Stimulated activated CD4-positive, alpha-beta T cell treated with anti-CD3 and anti-CD28 coated beads, Interleukin-2, amount 100 ng/mL, for 4 hours (primary cell): ENCODE data around the gene HTRA2.

Source experiments
- DNase-seq: peaks from one replicate; pipeline ENCODE4 v3.0.0-alpha.2; 2020; ENCODE audit warnings: low read depth

Gene HTRA2

DNA sequence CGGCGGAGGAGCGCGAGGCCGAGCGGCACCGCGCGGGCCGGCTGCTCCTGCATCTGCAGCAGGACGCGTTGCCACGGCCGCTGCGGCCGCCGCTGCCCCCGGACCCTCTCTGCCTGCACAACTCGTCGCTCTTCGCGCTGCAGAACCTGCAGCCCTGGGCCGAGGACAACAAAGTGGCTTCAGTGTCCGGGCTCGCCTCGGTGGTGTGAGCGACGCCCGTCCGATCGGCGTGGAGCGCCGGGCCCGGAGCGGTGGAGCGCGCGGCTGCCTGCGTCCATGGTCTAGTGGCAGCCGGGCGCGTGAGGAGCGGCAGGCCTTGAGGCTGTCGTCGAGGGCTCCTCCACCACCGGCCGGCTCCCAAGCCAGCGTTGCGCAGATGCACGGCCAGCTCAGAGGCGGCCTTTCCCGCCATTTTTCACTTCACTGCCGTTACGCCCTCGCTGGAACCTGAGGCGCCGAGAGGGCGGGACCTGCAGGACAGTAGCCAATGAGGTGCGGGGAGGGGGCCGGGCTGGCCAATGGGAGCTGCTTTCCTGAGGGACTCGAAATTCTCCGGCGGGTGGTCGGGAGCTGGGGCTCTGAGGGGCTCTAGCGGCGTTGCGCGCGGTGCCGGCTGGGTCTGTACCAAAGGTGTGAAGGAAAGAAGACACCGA, 13.6 kb upstream of the HTRA2 start:
- peak; percentile 69 for DNase-seq

DNA sequence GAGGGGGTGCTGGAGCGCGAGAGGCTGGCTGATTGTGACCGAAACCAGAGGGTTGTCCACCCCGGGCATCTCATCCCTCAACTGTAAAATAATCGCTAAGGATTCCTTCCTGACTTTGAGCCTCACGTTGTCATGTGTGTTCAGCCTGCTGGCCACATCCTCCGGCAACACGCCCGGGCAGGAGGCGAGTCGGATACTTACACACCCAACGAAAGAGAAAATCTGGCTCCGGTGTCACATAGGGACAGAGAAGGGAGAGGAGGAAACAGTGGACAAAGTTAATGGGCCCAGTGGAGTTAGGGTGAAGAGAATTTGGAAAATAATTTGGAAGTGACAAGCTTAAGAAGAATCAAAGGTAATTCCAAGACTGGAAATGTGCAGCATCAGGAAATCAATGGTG, 13.1 kb upstream of the HTRA2 start:
- DNase-seq = no peak

DNA sequence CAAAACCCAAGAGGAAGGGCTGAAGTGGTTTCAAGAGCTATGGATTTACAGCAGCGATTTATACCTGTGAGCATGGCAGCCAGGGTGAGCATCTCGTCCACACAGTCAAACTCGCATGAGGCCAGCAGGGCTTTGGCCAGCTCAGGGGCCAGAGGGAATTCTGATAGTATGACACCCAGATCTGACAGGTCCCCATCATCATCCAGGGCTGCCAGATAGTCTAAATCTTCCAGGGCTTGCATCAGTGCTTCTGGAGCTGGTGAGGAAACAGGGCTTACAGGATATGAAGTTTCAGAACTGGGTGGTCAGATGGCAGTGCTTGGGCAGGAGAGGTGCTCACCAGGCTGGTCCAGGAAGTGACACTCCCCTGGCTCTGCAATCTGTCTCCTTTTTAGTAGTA, 7.2 kb upstream of the HTRA2 start:
- DNase-seq = no peak

DNA sequence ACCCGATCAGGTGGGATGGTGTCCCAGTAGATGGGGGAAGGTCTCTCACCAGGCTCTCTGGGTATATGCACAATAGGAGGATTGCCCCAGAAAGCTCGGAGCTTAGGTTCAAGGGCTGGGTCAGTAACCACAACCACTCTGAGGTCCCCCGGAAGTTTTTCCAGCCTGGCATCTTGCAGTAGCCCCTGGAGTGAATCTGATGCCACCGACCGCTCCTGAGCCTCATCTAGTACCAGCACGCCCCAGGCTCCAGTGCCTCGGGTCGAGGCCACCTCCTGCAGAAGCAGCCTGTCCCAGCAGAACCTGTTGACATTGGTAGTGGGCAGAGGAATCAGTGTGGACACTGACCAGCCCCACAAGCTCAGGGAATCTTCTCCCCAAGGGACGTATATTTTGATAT, 5.7 kb upstream of the HTRA2 start:
- DNase-seq = no peak

DNA sequence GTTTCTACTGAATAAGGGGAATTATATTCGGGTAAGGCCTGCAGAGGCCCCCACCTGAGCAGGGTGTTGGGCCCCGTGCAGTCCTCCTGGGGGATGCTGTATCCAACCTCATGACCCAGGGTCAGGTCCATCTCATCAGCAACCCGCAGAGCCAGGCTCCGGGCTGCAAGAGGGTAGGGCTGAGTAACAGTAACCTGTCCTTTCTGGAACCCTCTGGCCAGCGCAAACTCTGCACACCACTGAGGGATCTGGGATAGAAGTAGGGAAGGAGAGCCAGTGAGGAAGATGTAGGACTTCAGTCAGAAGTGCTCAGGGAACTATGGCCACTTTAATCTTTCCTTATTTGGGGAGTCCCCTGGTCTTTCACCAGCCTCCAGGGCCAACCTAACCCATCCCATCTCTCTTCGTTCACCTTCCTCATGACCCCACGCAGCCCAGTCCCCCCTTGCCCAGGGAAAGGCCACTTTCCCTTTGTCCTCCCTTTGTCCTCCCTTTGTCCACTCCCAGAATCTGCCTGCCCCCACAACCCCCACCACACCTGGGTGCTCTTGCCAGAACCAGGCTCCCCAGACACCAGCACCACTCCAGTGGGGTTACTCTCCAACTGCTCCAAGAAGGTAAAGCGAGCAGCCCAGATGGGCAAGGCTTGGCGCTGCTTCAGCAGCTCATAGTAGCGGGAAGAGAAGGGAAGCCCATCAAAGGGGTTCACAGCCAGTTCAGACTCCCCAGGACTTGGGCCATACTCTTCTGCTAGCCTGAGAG, 4.6 kb upstream of the HTRA2 start:
- no peak for DNase-seq

DNA sequence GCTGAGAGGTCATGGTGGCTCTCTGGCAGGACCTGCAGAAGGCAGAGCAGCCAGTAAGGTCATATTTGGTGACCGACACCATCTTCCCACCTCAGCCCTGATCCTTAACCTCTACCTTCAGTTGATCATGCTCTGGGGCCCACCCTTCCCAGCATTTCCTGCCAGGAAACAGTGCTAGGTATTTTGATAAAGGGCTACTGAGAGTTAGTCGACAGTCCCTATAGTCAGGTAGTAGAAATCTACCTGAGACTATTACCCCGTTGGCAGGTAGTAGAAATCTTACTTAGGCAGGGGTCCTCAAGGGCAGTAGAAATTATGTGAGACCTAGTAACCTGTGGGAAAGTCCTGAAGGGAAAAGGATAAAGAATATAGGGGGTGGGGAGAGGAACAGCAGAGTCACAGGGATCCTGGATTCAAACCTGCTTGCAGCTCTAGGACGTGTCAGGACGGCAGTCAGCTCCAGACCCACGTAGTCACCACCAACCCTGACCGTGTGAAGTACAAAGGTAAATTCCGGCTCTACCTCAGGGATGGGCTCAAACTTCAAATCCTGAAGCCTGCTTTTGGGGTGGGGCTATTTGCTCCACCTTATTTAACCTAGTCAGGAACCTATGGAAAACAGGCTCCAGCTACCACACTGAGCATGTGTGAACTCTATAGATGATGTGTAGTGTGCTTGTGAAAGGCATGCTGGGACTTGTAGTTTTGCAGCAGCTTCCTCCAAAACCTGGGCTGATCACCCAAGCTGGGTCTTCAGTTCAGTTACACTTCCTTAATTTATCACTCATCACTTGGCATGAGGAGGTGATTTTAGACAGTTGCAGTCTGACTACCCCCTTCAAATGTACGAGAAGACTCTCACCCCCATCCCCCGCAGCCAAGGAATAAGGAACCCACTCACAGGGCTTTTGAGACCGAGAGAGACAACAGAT, 3.8 kb upstream of the HTRA2 start, which contains the start of gene DQX1:
TSS of gene DQX1 (minus strand) at position 515 of the 932 bp plus-strand sequence. CDS start at position 13, 502 bp downstream.
- DNase-seq = no peak

DNA sequence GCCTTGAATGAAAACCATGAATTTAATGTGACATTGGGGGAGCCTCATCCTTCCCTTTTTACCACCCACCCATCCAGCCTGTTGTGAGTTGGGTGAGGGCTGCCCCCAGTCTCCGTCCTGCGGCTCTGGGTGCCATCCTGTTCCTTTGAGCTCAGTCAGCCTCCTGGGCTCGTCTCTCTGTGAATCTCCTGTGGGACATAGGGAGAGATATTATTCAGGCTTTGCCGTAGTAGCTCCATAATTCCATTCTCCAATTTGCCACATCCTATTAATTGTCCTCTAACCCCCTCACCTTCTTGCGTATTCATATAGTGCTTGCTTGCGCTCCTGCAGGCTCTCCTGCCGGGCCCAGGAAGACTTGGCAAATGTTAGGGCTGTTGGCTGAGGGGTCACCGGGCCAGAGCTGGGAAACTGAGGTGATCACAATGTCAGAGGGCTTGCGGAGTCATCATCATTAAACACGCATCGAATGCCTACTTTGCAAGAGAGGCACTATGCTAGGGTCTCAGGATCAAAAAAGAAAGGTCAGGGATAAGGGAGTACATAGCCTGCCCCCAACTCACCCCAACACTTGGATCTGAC, 3.0 kb upstream of the HTRA2 start:
- no peak for DNase-seq

DNA sequence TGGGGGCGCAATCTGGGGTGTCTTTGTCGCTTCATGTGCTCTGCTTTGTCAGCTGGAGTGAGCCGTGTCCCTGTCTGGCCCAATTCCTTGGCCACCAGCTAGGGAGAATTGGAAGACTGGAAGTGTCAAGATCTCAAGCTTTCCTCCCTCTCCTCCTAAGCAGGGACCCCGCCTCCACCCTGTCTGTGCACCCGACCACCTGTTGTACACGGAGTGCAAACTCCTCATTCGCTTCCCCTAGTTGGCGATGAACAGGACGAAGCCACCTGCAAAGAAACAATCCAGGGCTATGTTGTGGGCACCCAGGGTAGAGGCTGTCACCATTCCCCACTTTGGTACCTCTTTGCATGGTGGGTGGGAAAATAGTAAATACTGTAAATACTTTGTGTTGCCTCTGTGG, 2.0 kb upstream of the HTRA2 start:
- no peak for DNase-seq

DNA sequence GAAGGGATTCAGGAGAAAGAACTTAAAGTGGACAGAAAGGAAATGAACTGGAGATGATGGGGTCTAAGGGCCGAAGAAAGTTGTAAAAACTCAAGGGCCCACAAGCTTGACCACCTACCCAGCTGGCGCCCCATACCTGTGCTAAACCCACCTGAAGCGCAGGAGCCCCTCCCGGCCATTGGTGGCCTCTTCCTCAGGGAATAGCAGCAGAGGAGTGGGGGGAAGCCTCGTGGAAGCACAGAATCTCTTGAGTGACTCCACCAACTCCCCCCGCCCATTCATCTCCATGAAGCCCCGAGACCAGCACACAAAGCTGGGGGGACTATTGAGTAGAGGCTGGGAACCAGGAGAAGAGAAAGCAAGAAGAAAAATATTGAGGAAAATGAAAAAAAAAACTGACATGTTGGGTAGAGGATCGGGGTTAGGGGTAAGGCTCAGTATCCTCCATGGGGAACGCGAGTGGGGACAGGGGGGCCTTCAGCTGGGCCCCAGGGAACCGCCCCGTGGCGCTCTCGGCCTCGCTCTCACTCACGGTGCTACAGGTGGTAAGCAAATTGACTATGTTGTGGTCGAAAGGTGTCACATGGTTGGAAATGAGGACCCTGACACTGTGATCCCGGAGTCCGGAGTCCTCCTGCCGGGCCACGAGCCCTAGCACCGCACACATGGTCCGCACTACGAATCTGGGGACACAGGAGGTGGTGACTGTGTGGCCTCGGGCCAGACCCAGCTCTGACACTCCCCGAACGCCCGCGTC, 955 bp upstream of the HTRA2 start:
- DNase-seq = no peak

DNA sequence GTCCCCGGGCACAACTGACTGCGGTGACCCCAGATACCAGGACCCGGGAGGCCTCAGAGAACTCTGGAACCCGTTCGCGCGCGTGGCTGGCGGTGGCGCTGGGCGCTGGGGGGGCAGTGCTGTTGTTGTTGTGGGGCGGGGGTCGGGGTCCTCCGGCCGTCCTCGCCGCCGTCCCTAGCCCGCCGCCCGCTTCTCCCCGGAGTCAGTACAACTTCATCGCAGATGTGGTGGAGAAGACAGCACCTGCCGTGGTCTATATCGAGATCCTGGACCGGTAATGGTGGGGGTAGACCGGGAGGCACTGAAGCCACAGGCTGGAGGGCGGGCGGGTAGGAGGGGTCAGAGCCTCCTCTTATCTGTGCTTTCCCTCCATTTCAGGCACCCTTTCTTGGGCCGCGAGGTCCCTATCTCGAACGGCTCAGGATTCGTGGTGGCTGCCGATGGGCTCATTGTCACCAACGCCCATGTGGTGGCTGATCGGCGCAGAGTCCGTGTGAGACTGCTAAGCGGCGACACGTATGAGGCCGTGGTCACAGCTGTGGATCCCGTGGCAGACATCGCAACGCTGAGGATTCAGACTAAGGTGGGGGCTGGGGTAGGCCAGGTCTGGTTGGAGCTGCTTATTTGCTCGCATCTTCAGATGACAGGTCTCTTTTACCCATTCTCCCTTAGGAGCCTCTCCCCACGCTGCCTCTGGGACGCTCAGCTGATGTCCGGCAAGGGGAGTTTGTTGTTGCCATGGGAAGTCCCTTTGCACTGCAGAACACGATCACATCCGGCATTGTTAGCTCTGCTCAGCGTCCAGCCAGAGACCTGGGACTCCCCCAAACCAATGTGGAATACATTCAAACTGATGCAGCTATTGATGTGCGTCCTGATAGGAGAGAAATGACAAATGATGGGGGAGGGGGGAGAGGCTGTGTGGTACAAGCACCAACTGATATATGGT, 780 bp downstream of the HTRA2 start:
- DNase-seq = no peak

DNA sequence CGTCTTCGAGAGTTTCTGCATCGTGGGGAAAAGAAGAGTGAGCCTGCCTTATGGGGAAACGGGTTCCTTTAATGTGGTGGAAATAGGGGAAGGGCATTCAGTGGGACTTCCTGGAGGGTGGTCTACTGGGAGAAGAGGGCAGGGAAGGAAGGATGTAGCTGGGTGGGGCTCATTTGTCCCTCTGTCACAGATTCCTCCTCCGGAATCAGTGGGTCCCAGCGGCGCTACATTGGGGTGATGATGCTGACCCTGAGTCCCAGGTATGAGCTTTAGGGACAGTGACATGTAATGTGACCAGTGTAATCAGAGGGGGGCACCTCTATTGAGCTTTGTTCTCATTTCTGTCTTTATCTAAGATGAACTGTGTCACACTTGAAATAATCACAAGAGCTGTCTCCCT, 1.9 kb downstream of the HTRA2 start:
- no peak for DNase-seq

DNA sequence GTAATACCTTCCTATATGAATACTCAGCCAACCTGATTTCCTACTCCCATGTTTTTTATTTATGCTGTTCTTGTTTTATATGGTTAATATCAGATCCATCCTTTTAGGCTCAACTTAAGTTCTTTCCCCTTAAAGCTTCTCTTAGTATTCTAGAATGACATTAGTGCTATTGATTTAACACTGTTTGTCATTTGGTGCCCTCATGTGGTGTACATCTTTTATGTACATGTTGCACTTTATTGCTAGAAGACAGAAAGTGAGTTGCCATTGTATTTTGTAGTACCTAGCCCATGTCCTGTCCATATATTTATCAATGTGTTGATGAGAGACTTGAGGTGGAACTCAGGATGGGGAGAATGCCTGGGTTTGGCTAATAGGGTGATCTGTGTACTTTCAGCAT, 2.5 kb downstream of the HTRA2 start:
- DNase-seq = no peak

DNA sequence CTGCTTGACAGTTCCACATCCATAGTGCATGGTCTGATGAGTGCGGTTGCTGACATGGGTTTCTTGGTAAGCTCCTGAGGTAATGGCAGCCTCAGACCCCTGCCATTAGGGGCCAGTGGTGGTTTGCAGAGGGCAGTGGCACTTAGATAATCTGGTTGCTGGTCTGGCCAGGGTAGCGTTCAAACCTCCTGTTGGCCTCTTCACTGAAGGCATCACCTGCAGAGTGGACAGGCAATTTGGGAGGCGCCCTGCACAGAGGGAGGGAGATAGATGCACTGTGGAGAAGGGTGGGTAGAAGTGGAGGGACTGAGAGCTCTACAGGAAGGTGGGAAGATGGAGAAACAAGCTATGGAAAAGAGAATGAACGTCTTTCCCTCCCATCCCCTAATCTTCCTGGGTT, 3.7 kb downstream of the HTRA2 start:
- no peak for DNase-seq

DNA sequence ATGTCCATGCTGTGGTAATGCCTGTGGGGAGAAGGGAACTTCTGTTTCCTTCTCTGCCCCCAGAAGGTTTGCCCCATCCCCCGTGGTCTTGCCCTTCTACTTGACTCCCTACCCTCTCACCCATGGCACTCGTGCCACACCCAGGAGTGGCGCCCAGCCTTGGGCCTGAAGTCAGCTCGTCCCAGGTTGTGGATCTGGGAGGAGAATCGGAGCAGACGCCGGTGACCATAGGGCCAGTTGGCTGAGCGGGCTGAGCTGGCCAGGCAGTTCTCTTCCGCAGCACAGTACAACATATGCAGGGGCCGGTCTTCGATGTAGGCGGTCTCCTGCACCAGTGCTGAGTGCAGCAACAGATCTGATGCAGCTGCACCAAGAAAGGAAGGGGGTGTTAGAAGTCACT, 4.7 kb downstream of the HTRA2 start:
- no peak for DNase-seq

DNA sequence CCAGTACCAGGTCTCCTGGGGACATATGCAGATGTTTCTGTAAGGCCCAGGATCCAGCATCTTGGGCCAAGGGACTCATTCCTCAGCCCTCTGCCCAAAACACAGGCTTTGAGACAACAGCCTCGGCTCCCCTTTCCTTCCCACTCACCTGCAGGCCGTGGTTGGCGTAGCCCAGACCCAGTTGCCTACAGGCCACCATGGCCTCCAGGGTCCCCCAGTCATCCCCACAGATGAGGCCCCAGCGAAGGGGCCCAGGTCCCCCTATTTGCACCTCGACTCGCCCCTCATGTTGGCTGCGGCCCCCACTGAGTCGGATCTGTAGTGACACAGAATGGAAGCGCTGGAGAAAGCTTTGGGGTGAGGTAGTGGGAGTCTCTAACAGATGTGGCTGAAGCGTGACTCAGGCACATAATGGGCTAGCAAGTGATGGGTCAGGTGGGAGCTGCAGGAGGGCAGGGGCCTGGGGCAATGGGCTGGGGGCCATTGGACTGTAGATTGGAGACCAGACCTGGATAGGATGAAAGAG, 5.8 kb downstream of the HTRA2 start:
- no peak for DNase-seq

DNA sequence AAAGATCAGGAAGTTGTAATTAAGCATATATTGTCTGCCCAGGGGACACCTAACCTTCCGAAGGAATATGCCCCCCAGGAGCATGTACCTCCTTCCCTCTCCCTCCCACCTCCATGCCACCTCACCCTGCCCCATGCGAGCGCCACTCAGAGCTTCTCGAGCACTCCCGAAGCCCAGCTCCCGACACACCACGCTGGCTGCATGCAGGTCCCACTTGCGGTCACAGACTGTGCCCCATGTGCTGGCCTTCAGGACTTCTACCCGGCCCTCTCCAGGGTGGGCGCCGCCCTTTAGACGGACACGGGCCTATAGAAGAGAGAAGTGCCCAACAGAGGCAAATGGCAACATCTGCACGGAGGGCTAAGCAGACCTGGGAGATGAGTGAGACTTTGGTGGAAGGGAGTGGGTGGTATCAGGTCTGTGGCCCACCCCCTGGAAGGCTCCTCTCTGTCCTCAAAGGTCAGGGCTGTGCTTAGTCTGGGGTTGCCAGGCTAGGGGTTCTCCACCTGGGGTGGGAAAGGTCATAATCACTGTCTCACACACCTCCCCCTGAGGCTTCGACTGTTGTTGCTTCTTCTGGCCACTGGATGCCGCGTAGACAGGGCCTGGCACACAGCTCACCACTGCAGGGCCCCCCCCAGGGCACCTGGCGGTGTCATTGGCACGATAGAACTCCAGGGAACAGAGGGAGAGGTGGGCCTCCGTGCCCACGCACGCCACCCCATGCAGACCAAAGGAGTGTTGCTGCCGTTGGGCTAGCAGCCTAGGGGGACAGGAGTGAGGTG, 6.6 kb downstream of the HTRA2 start:
- DNase-seq = no peak

DNA sequence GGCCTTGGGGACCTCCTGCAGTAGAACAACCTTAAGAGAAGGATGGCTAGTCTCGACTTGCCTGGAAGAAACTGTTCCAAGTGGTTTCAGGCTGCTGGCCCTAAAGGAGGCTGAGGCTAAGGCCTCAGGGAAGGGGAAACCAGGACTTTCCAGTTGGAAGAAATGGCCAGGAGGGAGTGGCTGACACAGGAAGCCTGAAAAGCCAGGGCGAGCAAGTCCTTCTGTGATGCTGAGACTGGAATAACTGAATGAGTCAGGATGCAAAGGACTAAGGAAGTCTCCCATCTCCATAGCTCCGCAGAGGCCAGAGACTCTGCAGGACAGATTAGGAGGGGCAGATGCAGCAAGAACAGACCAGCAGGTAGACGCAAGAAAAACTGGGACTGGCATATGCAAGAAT, 7.4 kb downstream of the HTRA2 start:
- DNase-seq = no peak

DNA sequence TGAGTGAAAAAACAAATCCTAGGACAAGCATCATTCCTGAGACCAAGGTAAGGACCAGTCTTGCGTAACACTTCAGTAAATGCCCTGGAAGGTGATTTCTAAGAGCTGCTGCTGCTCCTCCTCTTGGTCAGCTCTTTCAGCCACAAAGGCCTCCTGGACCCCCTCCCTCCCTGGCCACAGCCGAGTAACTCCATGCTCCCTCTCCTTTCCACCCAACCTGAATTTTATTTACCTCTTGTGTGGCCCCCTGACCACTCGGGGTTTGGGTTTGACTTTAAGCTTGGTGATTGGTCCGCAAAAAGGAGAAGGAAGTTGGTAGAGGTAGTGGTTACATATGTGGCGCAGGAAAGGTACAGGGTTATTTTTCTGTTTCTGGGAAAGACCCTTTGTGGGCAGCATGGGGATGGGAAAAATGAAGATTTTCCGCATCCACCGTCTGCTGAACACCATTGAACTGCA, 9.2 kb downstream of the HTRA2 start:
- DNase-seq = no peak

DNA sequence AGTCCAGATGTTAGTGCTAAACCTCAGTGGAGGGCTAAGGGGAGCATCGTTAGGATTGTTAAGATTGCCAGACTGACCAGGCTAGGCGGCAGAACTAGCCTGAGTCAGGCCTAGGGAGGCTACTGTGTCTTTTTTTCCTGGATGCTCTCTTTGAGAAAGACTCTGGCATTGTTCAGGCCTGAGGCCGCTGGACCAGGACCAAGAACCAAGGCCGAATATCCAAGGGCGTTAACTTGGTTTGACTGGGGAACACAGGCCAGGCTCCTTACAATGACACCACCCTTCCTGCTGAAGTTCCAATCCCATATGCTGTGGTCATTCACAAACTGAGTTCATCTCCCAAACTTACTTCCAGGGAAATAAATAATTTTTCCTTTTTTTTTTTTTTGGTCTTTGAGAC, 10.6 kb downstream of the HTRA2 start:
- no peak for DNase-seq
